Measurements from ENCODE around the gene PLPP3.
A peak's percentile ranks its signal among the peaks of the same experiment; 100 is the strongest.

PLPP3 gene

GRCh38 chr1:56456435-56457101, 122.8 kb downstream of the PLPP3 start:
- no peak for DNase-seq

GRCh38 chr1:56453417-56454078, 125.8 kb downstream of the PLPP3 start:
- no peak for DNase-seq

- DNase-seq, result no peak
These were observed 126.3 kb downstream of the PLPP3 start for GRCh38 chr1:56453016-56453415.

GRCh38 chr1:56452027-56453011, 127.0 kb downstream of the PLPP3 start:
- DNase-seq, result no peak

- DNase-seq, result peak in 1 of 2 experiments; percentile 35
These were observed 127.9 kb downstream of the PLPP3 start for GRCh38 chr1:56451491-56451890.

GRCh38 chr1:56450004-56450666, 129.2 kb downstream of the PLPP3 start:
- peak; percentile 17 to 60 for DNase-seq

GRCh38 chr1:56448529-56449300, 130.6 kb downstream of the PLPP3 start:
- no peak for DNase-seq

- DNase-seq, result no peak
These were observed 131.5 kb downstream of the PLPP3 start for GRCh38 chr1:56447823-56448222.

- no peak for DNase-seq
These were observed 132.7 kb downstream of the PLPP3 start for GRCh38 chr1:56446531-56447098.

- DNase-seq, result no peak
These were observed 134.3 kb downstream of the PLPP3 start for GRCh38 chr1:56444960-56445646.

Data from NCI-H526 (cell line).